GM23338 (cell line): Measurements from ENCODE around the gene SNTG2. TPM values are rescaled to one million over a fixed set of nuclear protein-coding genes. Genes with fewer than 3 reads are reported as not detected.

Experiments
- ATAC-seq: fragments of 200-7000 bp; cut with Tn5 transposase; 3 replicates; pipeline ENCODE4 v1.9.1; 2020
- DNase-seq: peaks from one replicate; pipeline ENCODE4 v3.0.0-alpha.2; 2015; ENCODE audit warnings: low spot score
- H2AFZ ChIP-seq: fragments of 200-600 bp; sonication (generic); 2 replicates; pipeline ENCODE4 v1.8.0; 2016; ENCODE audit warnings: antibody characterized with exemption, mild to moderate bottlenecking, moderate library complexity
- H3F3A ChIP-seq: fragments of 200-600 bp; sonication (generic); replicated peaks from 2 replicates; pipeline ENCODE4 v1.8.0; 2017; ENCODE audit warnings: antibody characterized with exemption, mixed run types, low read depth
- H3K27ac ChIP-seq: fragments of 200-600 bp; sonication (generic); 2 replicates; pipeline ENCODE4 v1.6.1; 2016; ENCODE audit warnings: low read depth
- H3K27me3 ChIP-seq: fragments of 200-600 bp; sonication (generic); 2 replicates; pipeline ENCODE4 v1.8.0; 2016; ENCODE audit warnings: mild to moderate bottlenecking, mixed run types, moderate library complexity; ENCODE audit not compliant: insufficient read depth
- H3K36me3 ChIP-seq: fragments of 200-600 bp; sonication (generic); 2 replicates; pipeline ENCODE4 v1.8.0; 2016; ENCODE audit warnings: mild to moderate bottlenecking; ENCODE audit not compliant: insufficient read depth
- H3K4me1 ChIP-seq: fragments of 200-600 bp; sonication (generic); 2 replicates; pipeline ENCODE4 v1.8.0; 2016; ENCODE audit warnings: mild to moderate bottlenecking, moderate library complexity; ENCODE audit not compliant: insufficient read depth
- H3K4me2 ChIP-seq: fragments of 200-600 bp; sonication (generic); 2 replicates; pipeline ENCODE4 v1.7.1; 2017; ENCODE audit warnings: mixed run types
- H3K4me3 ChIP-seq: fragments of 200-600 bp; sonication (generic); 2 replicates; pipeline ENCODE4 v1.6.1; 2016; ENCODE audit warnings: mixed run types
- H3K79me2 ChIP-seq: fragments of 200-600 bp; sonication (generic); replicated peaks from 2 replicates; pipeline ENCODE4 v1.8.0; 2017; ENCODE audit warnings: mild to moderate bottlenecking; ENCODE audit not compliant: insufficient read depth
- H3K9me2 ChIP-seq: fragments of 200-600 bp; sonication (generic); 2 replicates; pipeline ENCODE4 v1.8.0; 2017; ENCODE audit not compliant: insufficient read depth
- H4K20me1 ChIP-seq: fragments of 200-600 bp; sonication (generic); replicated peaks from 2 replicates; pipeline ENCODE4 v1.8.0; 2017; ENCODE audit warnings: mild to moderate bottlenecking; ENCODE audit not compliant: insufficient read depth
- H3K27ac Mint-ChIP-seq: 2 replicates; pipeline ENCODE4 v1.8.0; 2020; ENCODE audit warnings: inconsistent platforms, mild to moderate bottlenecking, moderate library complexity, mixed read lengths
- H3K27me3 Mint-ChIP-seq: 3 replicates; pipeline ENCODE4 v1.8.0; 2022; ENCODE audit warnings: low read depth, mild to moderate bottlenecking, moderate library complexity, mixed read lengths, inconsistent platforms; ENCODE audit not compliant: insufficient read depth, poor library complexity
- H3K36me3 Mint-ChIP-seq: 3 replicates; pipeline ENCODE4 v1.8.0; 2021; ENCODE audit warnings: low read depth, mild to moderate bottlenecking, inconsistent platforms, moderate library complexity, mixed read lengths
- H3K4me1 Mint-ChIP-seq: 3 replicates; pipeline ENCODE4 v1.8.0; 2020; ENCODE audit warnings: mild to moderate bottlenecking, inconsistent platforms, mixed read lengths
- H3K4me3 Mint-ChIP-seq: 3 replicates; pipeline ENCODE4 v1.8.0; 2021; ENCODE audit warnings: moderate library complexity, mild to moderate bottlenecking, inconsistent platforms, mixed read lengths
- H3K9me3 Mint-ChIP-seq: 3 replicates; pipeline ENCODE4 v1.8.0; 2020; ENCODE audit warnings: moderate library complexity, mild to moderate bottlenecking, inconsistent platforms, mixed read lengths
- CREB1 ChIP-seq: fragments of 250-450 bp; sonication (Bioruptor Pico); IDR thresholded peaks from 2 replicates; pipeline ENCODE4 v1.5.0; 2020; ENCODE audit warnings: low read depth, mild to moderate bottlenecking, moderate library complexity
- EZH2 ChIP-seq: fragments of 200-600 bp; sonication (generic); IDR thresholded peaks from one replicate; pipeline ENCODE4 v1.8.0; 2017; ENCODE audit warnings: antibody characterized with exemption, mild to moderate bottlenecking, low read depth; ENCODE audit not compliant: unreplicated experiment
- EZH2phosphoT487 ChIP-seq: fragments of 200-600 bp; sonication (generic); IDR thresholded peaks from one replicate; pipeline ENCODE4 v1.8.1; 2018; ENCODE audit warnings: antibody characterized with exemption; ENCODE audit not compliant: unreplicated experiment
- JUNB ChIP-seq: IDR thresholded peaks from one replicate; pipeline ENCODE4 v1.6.1; 2016; ENCODE audit warnings: antibody characterized with exemption; ENCODE audit not compliant: unreplicated experiment
- ZNF331 ChIP-seq: fragments of 250-450 bp; sonication (Bioruptor Pico); IDR thresholded peaks from 2 replicates; pipeline ENCODE4 v1.5.0; 2020; ENCODE audit warnings: low read depth, mild to moderate bottlenecking, moderate library complexity
- ZNF462 ChIP-seq: fragments of 250-450 bp; sonication (Bioruptor Pico); IDR thresholded peaks from 2 replicates; pipeline ENCODE4 v1.5.0; 2020; ENCODE audit warnings: mild to moderate bottlenecking, moderate library complexity
- polyA plus RNA-seq: library from polyadenylated mRNA; unstranded; fragments of >200 nt; fragmentation: Nextera tagmentation; extraction: Ambion mirVana; gene quantifications from 2 replicates; pipeline ENCODE4 v1.2.1, GENCODE V29; 2016
- total RNA-seq: library from RNA; depleted of rRNA; stranded (reverse); fragments of >200 nt; shearing (Covaris generic); gene quantifications from 2 replicates; pipeline ENCODE4 v1.2.3, GENCODE V29; 2014
- TF ChIP-seq, protein P1 (sequence below): IDR thresholded peaks from one replicate; pipeline ENCODE4 v1.6.1; 2018; ENCODE audit warnings: antibody characterized with exemption; ENCODE audit not compliant: unreplicated experiment
- TF ChIP-seq, protein P2 (sequence below), 2 experiments: fragments of 200-600 bp in 1 of 2; sonication (generic) in 1 of 2; conservative IDR thresholded peaks; 2 replicates each; pipeline versions ENCODE4 v1.5.1 to v1.6.1; 2016 to 2017; ENCODE audit warnings: antibody characterized with exemption in 2 of 2, low read depth in 2 of 2, mild to moderate bottlenecking in 2 of 2, moderate library complexity in 1 of 2

SNTG2 gene
- total and polyA plus RNA-seq, 2 experiments from 2014 or later: 27.5 to 60.4 TPM

DNA sequence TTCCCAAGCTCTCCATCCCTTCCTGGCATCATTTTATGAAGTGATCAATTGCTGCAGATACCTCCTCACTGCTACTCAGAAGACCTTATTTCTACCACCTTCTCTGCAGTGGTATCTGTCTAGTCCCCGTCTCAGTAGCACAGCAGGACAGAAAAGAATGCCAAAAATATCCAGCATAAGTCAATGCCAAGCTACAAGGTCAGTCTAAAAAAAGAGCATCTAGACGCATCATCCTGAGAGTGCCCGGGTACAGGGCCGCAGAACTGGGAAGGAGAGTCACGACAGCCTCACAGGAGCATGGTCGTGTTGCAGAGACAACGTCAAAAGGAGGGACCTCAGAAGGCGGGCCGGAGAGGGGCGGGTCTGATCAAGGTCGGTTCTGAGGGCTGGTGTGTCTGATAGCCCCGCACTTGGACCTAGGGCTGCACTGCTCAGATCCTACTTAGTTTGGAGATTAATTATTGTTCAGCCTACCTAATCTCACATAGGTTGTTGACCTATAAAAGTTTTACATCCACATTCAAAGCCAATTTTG lies 24.3 kb upstream of the SNTG2 start:
- Histone ChIP-seq H3K4me1 (peaks cover 29% of the 10 kb centered on the region), H2AFZ (no peak overlapping the region), H3K79me2 (no peaks in the 10 kb centered on the region), H4K20me1 (no peaks in the 10 kb centered on the region), H3K36me3 (no peaks in the 10 kb centered on the region), H3K27me3 (peaks cover 11% of the 10 kb centered on the region; the same call in 1 of the 2 replicates), H3K4me3 (no peak overlapping the region), H3F3A (peaks cover 15% of the 10 kb centered on the region), H3K4me2 (peak overlapping the region; percentile 4; the same call in 1 of the 2 replicates), H3K27ac (no peak overlapping the region), H3K9me2 (0 out of 2 replicates have a peak, but pooled peaks cover 4% of the 10 kb centered on the region)
- H3K9me3 Mint-ChIP-seq: peaks cover 21% of the 10 kb centered on the region
- TF ChIP-seq, protein P1, sequence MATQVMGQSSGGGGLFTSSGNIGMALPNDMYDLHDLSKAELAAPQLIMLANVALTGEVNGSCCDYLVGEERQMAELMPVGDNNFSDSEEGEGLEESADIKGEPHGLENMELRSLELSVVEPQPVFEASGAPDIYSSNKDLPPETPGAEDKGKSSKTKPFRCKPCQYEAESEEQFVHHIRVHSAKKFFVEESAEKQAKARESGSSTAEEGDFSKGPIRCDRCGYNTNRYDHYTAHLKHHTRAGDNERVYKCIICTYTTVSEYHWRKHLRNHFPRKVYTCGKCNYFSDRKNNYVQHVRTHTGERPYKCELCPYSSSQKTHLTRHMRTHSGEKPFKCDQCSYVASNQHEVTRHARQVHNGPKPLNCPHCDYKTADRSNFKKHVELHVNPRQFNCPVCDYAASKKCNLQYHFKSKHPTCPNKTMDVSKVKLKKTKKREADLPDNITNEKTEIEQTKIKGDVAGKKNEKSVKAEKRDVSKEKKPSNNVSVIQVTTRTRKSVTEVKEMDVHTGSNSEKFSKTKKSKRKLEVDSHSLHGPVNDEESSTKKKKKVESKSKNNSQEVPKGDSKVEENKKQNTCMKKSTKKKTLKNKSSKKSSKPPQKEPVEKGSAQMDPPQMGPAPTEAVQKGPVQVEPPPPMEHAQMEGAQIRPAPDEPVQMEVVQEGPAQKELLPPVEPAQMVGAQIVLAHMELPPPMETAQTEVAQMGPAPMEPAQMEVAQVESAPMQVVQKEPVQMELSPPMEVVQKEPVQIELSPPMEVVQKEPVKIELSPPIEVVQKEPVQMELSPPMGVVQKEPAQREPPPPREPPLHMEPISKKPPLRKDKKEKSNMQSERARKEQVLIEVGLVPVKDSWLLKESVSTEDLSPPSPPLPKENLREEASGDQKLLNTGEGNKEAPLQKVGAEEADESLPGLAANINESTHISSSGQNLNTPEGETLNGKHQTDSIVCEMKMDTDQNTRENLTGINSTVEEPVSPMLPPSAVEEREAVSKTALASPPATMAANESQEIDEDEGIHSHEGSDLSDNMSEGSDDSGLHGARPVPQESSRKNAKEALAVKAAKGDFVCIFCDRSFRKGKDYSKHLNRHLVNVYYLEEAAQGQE: no peak
- TF ChIP-seq CREB1 (CRISPR knock-in tag): no peak
- TF ChIP-seq ZNF331 (CRISPR knock-in tag): no peak
- no peak for TF ChIP-seq JUNB
- H3K4me1 Mint-ChIP-seq: peaks cover 33% of the 10 kb centered on the region
- ATAC-seq (no peak), DNase-seq (no peak)
- H3K27me3 Mint-ChIP-seq: peaks cover 26% of the 10 kb centered on the region
- H3K27ac Mint-ChIP-seq: no peak overlapping the region
- peaks cover 17% of the 10 kb centered on the region for H3K36me3 Mint-ChIP-seq
- no peak overlapping the region for H3K4me3 Mint-ChIP-seq

DNA sequence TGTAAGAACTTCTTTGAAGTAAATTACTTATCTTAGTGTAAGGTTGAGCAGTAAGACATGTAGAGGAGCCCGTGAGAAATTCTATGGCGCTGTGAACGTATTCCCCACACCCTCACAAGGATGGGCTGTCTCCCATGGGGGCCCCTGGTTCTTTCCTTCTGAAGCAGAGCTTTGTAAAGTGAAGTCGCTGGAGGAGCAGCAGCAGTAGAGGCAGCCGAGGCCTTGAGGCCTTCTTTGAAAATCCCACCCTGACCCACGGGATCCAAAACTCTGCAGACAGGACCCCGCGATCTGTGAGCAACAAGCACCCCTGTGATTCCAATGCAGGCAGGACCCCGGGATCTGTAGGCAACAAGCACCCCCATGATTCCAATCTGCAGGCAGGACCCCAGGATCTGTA lies 23.8 kb upstream of the SNTG2 start:
- Mint-ChIP-seq H3K4me3 (no peak overlapping the region), H3K4me1 (peaks cover 32% of the 10 kb centered on the region), H3K36me3 (peaks cover 17% of the 10 kb centered on the region), H3K27ac (no peak overlapping the region), H3K27me3 (peaks cover 21% of the 10 kb centered on the region), H3K9me3 (peaks cover 21% of the 10 kb centered on the region)
- no peaks in the 10 kb centered on the region for H3K36me3 ChIP-seq
- H3K27ac ChIP-seq: no peak overlapping the region
- H3F3A ChIP-seq: peaks cover 15% of the 10 kb centered on the region
- H2AFZ ChIP-seq: no peak overlapping the region
- no peak for ATAC-seq
- H3K9me2 ChIP-seq: 0 out of 2 replicates have a peak, but pooled peaks cover 4% of the 10 kb centered on the region
- H3K4me2 ChIP-seq: no peak overlapping the region
- no peaks in the 10 kb centered on the region for H3K79me2 ChIP-seq
- no peaks in the 10 kb centered on the region for H4K20me1 ChIP-seq
- no peak overlapping the region for H3K4me3 ChIP-seq
- H3K4me1 ChIP-seq: peaks cover 29% of the 10 kb centered on the region
- H3K27me3 ChIP-seq: peaks cover 6% of the 10 kb centered on the region; the same call in 1 of the 2 replicates
- no peak for DNase-seq
- TF ChIP-seq EZH2: no peak
- no peak for TF ChIP-seq JUNB
- no peak for TF ChIP-seq ZNF462 (CRISPR knock-in tag)
- no peak for TF ChIP-seq EZH2phosphoT487
- TF ChIP-seq, protein P2, sequence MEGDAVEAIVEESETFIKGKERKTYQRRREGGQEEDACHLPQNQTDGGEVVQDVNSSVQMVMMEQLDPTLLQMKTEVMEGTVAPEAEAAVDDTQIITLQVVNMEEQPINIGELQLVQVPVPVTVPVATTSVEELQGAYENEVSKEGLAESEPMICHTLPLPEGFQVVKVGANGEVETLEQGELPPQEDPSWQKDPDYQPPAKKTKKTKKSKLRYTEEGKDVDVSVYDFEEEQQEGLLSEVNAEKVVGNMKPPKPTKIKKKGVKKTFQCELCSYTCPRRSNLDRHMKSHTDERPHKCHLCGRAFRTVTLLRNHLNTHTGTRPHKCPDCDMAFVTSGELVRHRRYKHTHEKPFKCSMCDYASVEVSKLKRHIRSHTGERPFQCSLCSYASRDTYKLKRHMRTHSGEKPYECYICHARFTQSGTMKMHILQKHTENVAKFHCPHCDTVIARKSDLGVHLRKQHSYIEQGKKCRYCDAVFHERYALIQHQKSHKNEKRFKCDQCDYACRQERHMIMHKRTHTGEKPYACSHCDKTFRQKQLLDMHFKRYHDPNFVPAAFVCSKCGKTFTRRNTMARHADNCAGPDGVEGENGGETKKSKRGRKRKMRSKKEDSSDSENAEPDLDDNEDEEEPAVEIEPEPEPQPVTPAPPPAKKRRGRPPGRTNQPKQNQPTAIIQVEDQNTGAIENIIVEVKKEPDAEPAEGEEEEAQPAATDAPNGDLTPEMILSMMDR (conservative IDR thresholded peaks at IDR 0.05; ENCODE audit: low read depth in 2 of 2): no peak
